GM19397 (cell line): ENCODE measurements around the gene MRPS35.

Experiments
- ATAC-seq: cut with Tn5 transposase; IDR thresholded peaks from one replicate; pipeline ENCODE4 v1.9.1; 2021; ENCODE audit warnings: mild to moderate bottlenecking, moderate library complexity; ENCODE audit not compliant: unreplicated experiment

MRPS35 gene

GRCh38 chr12:27805238-27805637 is 94.6 kb downstream of the MRPS35 start:
- ATAC-seq, result no peak
